SU-DHL-6 (cell line): ENCODE data around the gene C10orf95.

Source experiments
- H2AFZ ChIP-seq: fragments of 200-600 bp; sonication (generic); 2 replicates; pipeline ENCODE4 v1.6.1; 2014; ENCODE audit warnings: low read depth, mild to moderate bottlenecking, moderate library complexity, mixed read lengths, antibody characterized with exemption, low read length; ENCODE audit not compliant: severe bottlenecking
- H3F3A ChIP-seq: fragments of 200-600 bp; shearing (Covaris generic); 2 replicates; pipeline ENCODE4 v1.6.0; 2016; ENCODE audit warnings: antibody characterized with exemption, mild to moderate bottlenecking; ENCODE audit not compliant: insufficient read depth
- H3K27ac ChIP-seq: fragments of 200-600 bp; sonication (generic); 2 replicates; pipeline ENCODE4 v1.5.1; 2016; ENCODE audit warnings: low read depth, mild to moderate bottlenecking, low read length, moderate library complexity, mixed read lengths
- H3K27me3 ChIP-seq: fragments of 200-600 bp; sonication (generic), shearing (Covaris generic); 2 replicates; pipeline ENCODE4 v1.6.0; 2014; ENCODE audit warnings: mild to moderate bottlenecking, low read length
- H3K36me3 ChIP-seq: fragments of 200-600 bp; sonication (generic); 2 replicates; pipeline ENCODE4 v1.6.1; 2014; ENCODE audit warnings: mild to moderate bottlenecking, low read length, mixed read lengths
- H3K4me2 ChIP-seq: fragments of 300-600, 200-600 bp; shearing (Covaris generic), sonication (generic); 2 replicates; pipeline ENCODE4 v1.6.0; 2014; ENCODE audit warnings: low read length, low read depth, mild to moderate bottlenecking; ENCODE audit not compliant: poor library complexity, severe bottlenecking
- H3K4me3 ChIP-seq: fragments of 200-600 bp; sonication (generic); 2 replicates; pipeline ENCODE4 v1.5.1; 2014; ENCODE audit warnings: antibody characterized with exemption, low read length, mild to moderate bottlenecking, mixed read lengths; ENCODE audit not compliant: insufficient read depth, poor library complexity, severe bottlenecking
- H3K79me2 ChIP-seq: fragments of 200-600 bp; sonication (generic); 2 replicates; pipeline ENCODE4 v1.6.1; 2014; ENCODE audit warnings: mild to moderate bottlenecking, low read length, moderate library complexity; ENCODE audit not compliant: insufficient read depth
- H3K9ac ChIP-seq: fragments of 200-600 bp; sonication (generic); 2 replicates; pipeline ENCODE4 v1.7.0; 2014; ENCODE audit warnings: mild to moderate bottlenecking, low read length
- H3K9me2 ChIP-seq: fragments of 200-600 bp; sonication (generic); replicated peaks from 2 replicates; pipeline ENCODE4 v1.6.1; 2014; ENCODE audit warnings: low read length; ENCODE audit not compliant: insufficient read depth
- H3K9me3 ChIP-seq: fragments of 200-600 bp; sonication (generic); 2 replicates; pipeline ENCODE4 v1.6.1; 2014; ENCODE audit warnings: low read length, mixed read lengths; ENCODE audit not compliant: insufficient read depth
- H4K20me1 ChIP-seq: fragments of 200-600 bp; sonication (generic); 2 replicates; pipeline ENCODE4 v1.6.1; 2014; ENCODE audit warnings: low read depth, mild to moderate bottlenecking, antibody characterized with exemption, low read length, moderate library complexity, mixed read lengths
- EZH2phosphoT487 ChIP-seq: fragments of 200-600 bp; sonication (generic), shearing (Covaris generic); conservative IDR thresholded peaks from 2 replicates; pipeline ENCODE4 v1.6.1; 2018; ENCODE audit warnings: mild to moderate bottlenecking, antibody characterized with exemption, low read length, moderate library complexity, mixed read lengths
- TF ChIP-seq, protein P1 (sequence below): fragments of 200-600 bp; sonication (generic); IDR thresholded peaks from one replicate; pipeline ENCODE4 v1.5.1; 2017; ENCODE audit warnings: antibody characterized with exemption, mild to moderate bottlenecking, low read length, moderate library complexity; ENCODE audit not compliant: insufficient read depth, poor library complexity, severe bottlenecking

C10orf95 gene

DNA sequence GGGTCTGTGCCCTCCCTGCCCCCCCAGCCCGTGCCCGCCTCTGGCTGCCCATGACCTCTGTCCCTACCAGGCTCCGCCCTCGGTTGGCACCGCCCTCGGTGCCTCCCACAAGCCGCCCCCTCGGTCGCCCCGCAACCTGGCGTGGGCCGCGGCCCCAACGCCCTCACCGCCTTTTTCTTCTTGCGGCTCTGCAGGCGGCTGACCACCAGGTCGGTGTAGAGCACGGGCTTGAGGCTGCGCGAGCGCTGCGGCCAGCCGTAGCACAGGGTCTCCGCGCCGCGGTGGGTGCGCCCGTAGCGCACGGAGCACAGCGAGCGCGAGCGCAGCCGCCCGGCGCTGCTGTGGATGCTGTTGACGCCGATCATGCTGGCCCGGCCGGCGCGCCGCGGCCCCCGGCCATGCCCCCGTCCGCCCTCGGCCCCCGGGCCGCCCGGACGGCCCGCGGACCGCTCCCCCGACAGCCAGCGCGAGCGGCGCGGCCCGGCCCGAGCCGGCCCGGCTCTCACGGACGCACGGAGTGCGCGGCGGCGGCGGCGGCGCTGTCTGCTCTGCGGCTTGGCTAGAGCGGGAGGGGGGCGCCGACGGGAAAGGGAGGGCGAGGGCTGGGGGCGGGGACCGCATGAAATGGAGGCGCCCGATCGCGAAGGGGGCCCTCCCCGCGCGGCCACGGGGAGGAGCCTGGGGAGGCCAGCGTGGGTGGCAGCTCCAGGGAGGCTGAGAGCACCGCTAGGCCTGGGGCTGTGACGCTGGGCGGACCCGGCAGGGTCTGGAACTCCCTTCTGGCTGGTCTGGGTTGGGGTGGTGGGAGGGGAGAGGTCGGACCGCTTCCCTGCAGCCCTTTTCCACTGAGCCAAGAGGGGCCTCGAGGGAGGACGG is 42.4 kb downstream of the C10orf95 start:
- H3K4me3 ChIP-seq = peak overlapping the region; percentile 33
- TF ChIP-seq, protein P1, sequence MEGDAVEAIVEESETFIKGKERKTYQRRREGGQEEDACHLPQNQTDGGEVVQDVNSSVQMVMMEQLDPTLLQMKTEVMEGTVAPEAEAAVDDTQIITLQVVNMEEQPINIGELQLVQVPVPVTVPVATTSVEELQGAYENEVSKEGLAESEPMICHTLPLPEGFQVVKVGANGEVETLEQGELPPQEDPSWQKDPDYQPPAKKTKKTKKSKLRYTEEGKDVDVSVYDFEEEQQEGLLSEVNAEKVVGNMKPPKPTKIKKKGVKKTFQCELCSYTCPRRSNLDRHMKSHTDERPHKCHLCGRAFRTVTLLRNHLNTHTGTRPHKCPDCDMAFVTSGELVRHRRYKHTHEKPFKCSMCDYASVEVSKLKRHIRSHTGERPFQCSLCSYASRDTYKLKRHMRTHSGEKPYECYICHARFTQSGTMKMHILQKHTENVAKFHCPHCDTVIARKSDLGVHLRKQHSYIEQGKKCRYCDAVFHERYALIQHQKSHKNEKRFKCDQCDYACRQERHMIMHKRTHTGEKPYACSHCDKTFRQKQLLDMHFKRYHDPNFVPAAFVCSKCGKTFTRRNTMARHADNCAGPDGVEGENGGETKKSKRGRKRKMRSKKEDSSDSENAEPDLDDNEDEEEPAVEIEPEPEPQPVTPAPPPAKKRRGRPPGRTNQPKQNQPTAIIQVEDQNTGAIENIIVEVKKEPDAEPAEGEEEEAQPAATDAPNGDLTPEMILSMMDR = no peak
- no peak for TF ChIP-seq EZH2phosphoT487
- peak overlapping the region; percentile 45 for H3K4me2 ChIP-seq
- H3F3A ChIP-seq = no peaks in the 10 kb centered on the region
- H3K27ac ChIP-seq = no peak overlapping the region
- no peaks in the 10 kb centered on the region for H3K9me2 ChIP-seq
- H4K20me1 ChIP-seq = no peaks in the 10 kb centered on the region
- H3K9ac ChIP-seq = no peak overlapping the region
- no peaks in the 10 kb centered on the region for H3K79me2 ChIP-seq
- H3K27me3 ChIP-seq = no peaks in the 10 kb centered on the region
- no peaks in the 10 kb centered on the region for H3K9me3 ChIP-seq
- H2AFZ ChIP-seq = no peak overlapping the region
- H3K36me3 ChIP-seq = no peaks in the 10 kb centered on the region

DNA sequence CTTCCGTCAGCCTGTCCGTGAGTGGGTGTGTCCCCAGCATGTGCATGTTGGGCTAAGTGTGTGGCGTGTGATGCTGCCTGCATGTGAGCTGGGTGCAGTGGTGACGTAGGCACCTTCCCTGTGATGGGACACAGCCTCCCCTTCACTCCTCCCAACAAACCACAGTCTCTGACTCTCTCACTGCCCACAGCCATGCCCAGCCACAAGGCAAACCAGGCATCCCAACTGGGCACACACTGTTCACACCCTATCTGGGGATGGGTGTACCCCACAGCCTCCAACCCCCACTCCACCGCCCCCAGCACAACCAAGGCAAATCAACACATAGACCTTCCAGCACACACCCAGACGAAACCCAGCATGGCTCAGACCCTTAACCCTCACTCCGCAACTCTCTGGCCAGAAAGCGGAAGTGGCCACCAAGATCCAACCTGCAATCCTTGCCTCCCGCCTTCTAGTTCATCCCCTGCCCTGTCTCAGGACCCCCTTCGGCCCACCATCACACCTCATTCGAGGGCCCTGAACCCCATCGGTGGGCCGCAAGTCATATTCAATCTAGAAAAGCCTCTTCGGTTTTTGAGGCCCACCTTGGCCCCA is 43.1 kb downstream of the C10orf95 start:
- H4K20me1 ChIP-seq = no peaks in the 10 kb centered on the region
- H2AFZ ChIP-seq = no peak overlapping the region
- no peaks in the 10 kb centered on the region for H3K36me3 ChIP-seq
- no peaks in the 10 kb centered on the region for H3K9me2 ChIP-seq
- no peaks in the 10 kb centered on the region for H3F3A ChIP-seq
- H3K4me3 ChIP-seq = no peak overlapping the region
- no peaks in the 10 kb centered on the region for H3K9me3 ChIP-seq
- TF ChIP-seq, protein P1 = no peak
- TF ChIP-seq EZH2phosphoT487 = no peak
- H3K27ac ChIP-seq = no peak overlapping the region
- H3K79me2 ChIP-seq = no peaks in the 10 kb centered on the region
- no peaks in the 10 kb centered on the region for H3K27me3 ChIP-seq
- no peak overlapping the region for H3K9ac ChIP-seq
- peak overlapping the region; percentile 45 for H3K4me2 ChIP-seq

DNA sequence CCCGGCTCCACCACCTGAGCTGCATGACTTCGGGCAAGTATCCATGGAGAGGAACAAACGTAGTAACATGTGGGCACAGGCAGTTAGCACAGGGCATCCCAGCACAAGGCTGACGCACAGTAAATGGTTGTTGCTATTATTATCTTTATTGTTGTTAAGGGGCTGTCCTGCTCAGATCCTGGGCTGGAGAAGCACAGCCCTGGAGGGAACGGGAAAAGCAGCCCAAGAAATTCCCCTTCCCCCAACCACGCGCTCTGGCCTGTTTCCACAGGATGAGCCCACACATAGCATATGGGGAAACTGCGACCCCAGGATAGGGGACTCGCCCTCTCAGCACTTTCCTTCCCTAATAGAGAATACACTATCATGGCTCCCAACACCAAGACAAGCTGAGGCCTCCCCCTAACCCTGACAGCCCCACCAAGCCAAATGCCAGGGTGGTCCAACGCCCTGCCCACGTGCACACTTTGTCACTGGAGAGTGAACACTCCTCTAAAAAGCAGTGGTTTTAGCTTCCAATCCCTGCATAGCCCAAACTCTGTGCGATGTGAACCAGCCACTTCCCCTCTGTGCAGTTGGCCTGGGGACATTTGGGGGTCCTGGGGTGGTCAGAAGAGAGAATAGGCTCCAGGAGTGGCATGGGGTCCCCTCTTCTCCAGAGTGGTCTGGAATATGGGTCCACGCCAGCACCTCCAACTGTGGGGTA is 43.8 kb downstream of the C10orf95 start:
- H3K4me3 ChIP-seq = no peak overlapping the region
- no peaks in the 10 kb centered on the region for H3K9me3 ChIP-seq
- no peaks in the 10 kb centered on the region for H3K36me3 ChIP-seq
- no peaks in the 10 kb centered on the region for H4K20me1 ChIP-seq
- TF ChIP-seq, protein P1 = no peak
- no peak for TF ChIP-seq EZH2phosphoT487
- H3K79me2 ChIP-seq = no peaks in the 10 kb centered on the region
- no peaks in the 10 kb centered on the region for H3K27me3 ChIP-seq
- no peak overlapping the region for H3K27ac ChIP-seq
- no peaks in the 10 kb centered on the region for H3K9me2 ChIP-seq
- H3F3A ChIP-seq = no peaks in the 10 kb centered on the region
- no peak overlapping the region for H3K4me2 ChIP-seq
- H3K9ac ChIP-seq = no peak overlapping the region
- H2AFZ ChIP-seq = no peak overlapping the region
